Neural cell (in vitro differentiated cells): ENCODE measurements around the gene SMAD2.

Source experiments
- CTCF ChIP-seq: fragments of 450-650 bp; IDR thresholded peaks from 2 replicates; pipeline ENCODE4 v1.5.1; 2014; ENCODE audit warnings: antibody characterized with exemption, mild to moderate bottlenecking, moderate library complexity; ENCODE audit not compliant: poor library complexity, severe bottlenecking
- EP300 ChIP-seq: fragments of 450-650 bp; conservative IDR thresholded peaks from 2 replicates; pipeline ENCODE4 v1.6.1; 2014; ENCODE audit warnings: antibody characterized with exemption, mild to moderate bottlenecking, moderate library complexity; ENCODE audit not compliant: poor library complexity, severe bottlenecking
- MXI1 ChIP-seq: fragments of 450-650 bp; conservative IDR thresholded peaks from 2 replicates; pipeline ENCODE4 v1.6.1; 2014; ENCODE audit warnings: antibody characterized with exemption, mild to moderate bottlenecking; ENCODE audit not compliant: poor library complexity, severe bottlenecking

DNA sequence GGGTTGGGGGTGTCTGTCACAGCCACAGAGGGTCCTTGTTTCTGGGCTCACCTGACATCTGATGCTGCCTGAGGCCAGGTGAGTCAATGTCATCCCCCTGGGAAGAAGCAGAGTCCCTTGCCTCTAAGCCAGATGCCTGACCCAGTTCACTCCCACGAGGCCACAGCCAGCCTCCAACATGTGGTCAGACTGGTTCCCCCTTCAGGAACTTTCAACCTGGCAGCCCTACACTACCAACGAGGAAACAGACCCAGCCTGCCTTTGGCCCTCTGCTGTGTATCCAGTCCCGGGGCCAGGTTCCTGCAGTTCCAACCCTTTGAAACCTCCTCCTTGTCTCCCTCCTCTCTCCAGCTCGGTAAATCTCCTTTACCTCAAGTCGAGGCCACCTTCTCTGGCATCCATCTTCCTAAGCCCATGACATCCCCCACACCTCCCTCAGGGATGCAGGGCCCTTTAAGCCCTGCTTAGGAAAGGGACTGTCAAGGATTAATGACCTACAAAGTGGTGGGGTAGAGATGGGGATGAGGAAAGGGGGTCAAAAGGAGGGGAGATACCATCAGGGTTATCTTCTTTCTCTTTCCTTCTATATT lies 49.2 kb upstream of the SMAD2 start:
- TF ChIP-seq CTCF, result no peak
- no peak for TF ChIP-seq EP300
- TF ChIP-seq MXI1, result no peak
